ENCODE measurements around the gene SLC9A8.
"Not testable (repeated sequence)": the region's sequence is repeated elsewhere in the genome, so short reads cannot be mapped to it uniquely, and the experiment has no call there.

The SLC9A8 gene

GRCh38 chr20:49783021-49783995, 29.3 kb upstream of the SLC9A8 start:
- not testable (repeated sequence) for H3K4me3 Mint-ChIP-seq

GRCh38 chr20:49784291-49784690, 28.3 kb upstream of the SLC9A8 start:
- Mint-ChIP-seq H3K27ac (no peak overlapping the region), H3K9me3 (no peaks in the 10 kb centered on the region), H3K4me3 (no peak overlapping the region), H3K4me1 (peaks cover 6% of the 10 kb centered on the region), H3K36me3 (no peaks in the 10 kb centered on the region)
- ATAC-seq: no peak
- no peak for DNase-seq (ENCODE audit: low spot score in 2 of 2)

More at GRCh38 chr20:49783021-49783995, 29.3 kb upstream of the SLC9A8 start:
- DNase-seq (ENCODE audit: low spot score in 2 of 2); ATAC-seq; H3K4me1 Mint-ChIP-seq; H3K9me3 Mint-ChIP-seq; H3K27ac Mint-ChIP-seq; H3K36me3 Mint-ChIP-seq: not testable (repeated sequence)

GRCh38 chr20:49785149-49785851, 27.3 kb upstream of the SLC9A8 start:
- no peak for ATAC-seq
- Mint-ChIP-seq H3K4me3 (no peak overlapping the region), H3K9me3 (no peaks in the 10 kb centered on the region), H3K36me3 (no peaks in the 10 kb centered on the region), H3K4me1 (peaks cover 6% of the 10 kb centered on the region), H3K27ac (peak overlapping the region; percentile 45)
- no peak for DNase-seq (ENCODE audit: low spot score in 2 of 2)

- H3K27ac Mint-ChIP-seq: peak overlapping the region; percentile 45
- no peaks in the 10 kb centered on the region for H3K9me3 Mint-ChIP-seq
- peaks cover 6% of the 10 kb centered on the region for H3K4me1 Mint-ChIP-seq
- H3K4me3 Mint-ChIP-seq: no peak overlapping the region
- no peaks in the 10 kb centered on the region for H3K36me3 Mint-ChIP-seq
- DNase-seq (ENCODE audit: low spot score in 2 of 2): no peak
- ATAC-seq: no peak
Observed at GRCh38 chr20:49785852-49786175, 26.8 kb upstream of the SLC9A8 start.

- H3K4me1 Mint-ChIP-seq: peaks cover 6% of the 10 kb centered on the region
- H3K36me3 Mint-ChIP-seq: no peaks in the 10 kb centered on the region
- peak overlapping the region; percentile 45 for H3K27ac Mint-ChIP-seq
- DNase-seq (ENCODE audit: low spot score in 2 of 2) (no peak), ATAC-seq (no peak)
- H3K9me3 Mint-ChIP-seq: no peaks in the 10 kb centered on the region
- no peak overlapping the region for H3K4me3 Mint-ChIP-seq
Observed at GRCh38 chr20:49786196-49786595, 26.4 kb upstream of the SLC9A8 start.

- Mint-ChIP-seq H3K36me3 (no peaks in the 10 kb centered on the region), H3K27ac (no peak overlapping the region), H3K9me3 (no peaks in the 10 kb centered on the region), H3K4me3 (no peak overlapping the region), H3K4me1 (peaks cover 6% of the 10 kb centered on the region)
- ATAC-seq (no peak), DNase-seq (ENCODE audit: low spot score in 2 of 2) (no peak)
Observed at GRCh38 chr20:49786668-49787370, 25.8 kb upstream of the SLC9A8 start.

- Mint-ChIP-seq H3K4me1 (peaks cover 6% of the 10 kb centered on the region), H3K4me3 (no peak overlapping the region), H3K27ac (no peak overlapping the region), H3K9me3 (no peaks in the 10 kb centered on the region), H3K36me3 (no peaks in the 10 kb centered on the region)
- DNase-seq (ENCODE audit: low spot score in 2 of 2): no peak
- no peak for ATAC-seq
Observed at GRCh38 chr20:49787371-49788357, 25.0 kb upstream of the SLC9A8 start.

- ATAC-seq (no peak), DNase-seq (ENCODE audit: low spot score in 2 of 2) (no peak)
- no peak overlapping the region for H3K4me3 Mint-ChIP-seq
- no peaks in the 10 kb centered on the region for H3K9me3 Mint-ChIP-seq
- H3K27ac Mint-ChIP-seq: peak overlapping the region; percentile 27
- no peaks in the 10 kb centered on the region for H3K36me3 Mint-ChIP-seq
- peaks cover 22% of the 10 kb centered on the region for H3K4me1 Mint-ChIP-seq
Observed at GRCh38 chr20:49790077-49790798, 22.4 kb upstream of the SLC9A8 start.

- H3K4me1 Mint-ChIP-seq: peaks cover 18% of the 10 kb centered on the region
- no peaks in the 10 kb centered on the region for H3K9me3 Mint-ChIP-seq
- H3K4me3 Mint-ChIP-seq: no peak overlapping the region
- H3K36me3 Mint-ChIP-seq: no peaks in the 10 kb centered on the region
- ATAC-seq (no peak), DNase-seq (ENCODE audit: low spot score in 2 of 2) (no peak)
- no peak overlapping the region for H3K27ac Mint-ChIP-seq
Observed at GRCh38 chr20:49791165-49791564, 21.5 kb upstream of the SLC9A8 start.

GRCh38 chr20:49792006-49792405, 20.6 kb upstream of the SLC9A8 start:
- peaks cover 18% of the 10 kb centered on the region for H3K4me1 Mint-ChIP-seq
- H3K9me3 Mint-ChIP-seq: no peaks in the 10 kb centered on the region
- DNase-seq (ENCODE audit: low spot score in 2 of 2) (no peak), ATAC-seq (no peak)
- no peaks in the 10 kb centered on the region for H3K36me3 Mint-ChIP-seq
- no peak overlapping the region for H3K4me3 Mint-ChIP-seq
- no peak overlapping the region for H3K27ac Mint-ChIP-seq

- DNase-seq (ENCODE audit: low spot score in 2 of 2): no peak
- Mint-ChIP-seq H3K4me3 (no peak overlapping the region), H3K27ac (no peak overlapping the region), H3K9me3 (no peaks in the 10 kb centered on the region), H3K4me1 (peaks cover 18% of the 10 kb centered on the region), H3K36me3 (no peaks in the 10 kb centered on the region)
- no peak for ATAC-seq
Observed at GRCh38 chr20:49792611-49793010, 20.0 kb upstream of the SLC9A8 start.

- Mint-ChIP-seq H3K36me3 (no peaks in the 10 kb centered on the region), H3K4me3 (no peak overlapping the region), H3K4me1 (peaks cover 18% of the 10 kb centered on the region), H3K27ac (no peak overlapping the region), H3K9me3 (no peaks in the 10 kb centered on the region)
- ATAC-seq: peak; percentile 99
- no peak for DNase-seq (ENCODE audit: low spot score in 2 of 2)
Observed at GRCh38 chr20:49794336-49795134, 18.1 kb upstream of the SLC9A8 start.

GRCh38 chr20:49795135-49795424, 17.5 kb upstream of the SLC9A8 start:
- H3K4me3 Mint-ChIP-seq: no peak overlapping the region
- ATAC-seq (no peak), DNase-seq (ENCODE audit: low spot score in 2 of 2) (no peak)
- no peak overlapping the region for H3K27ac Mint-ChIP-seq
- no peaks in the 10 kb centered on the region for H3K36me3 Mint-ChIP-seq
- H3K4me1 Mint-ChIP-seq: peaks cover 18% of the 10 kb centered on the region
- H3K9me3 Mint-ChIP-seq: no peaks in the 10 kb centered on the region
